ENCODE results near the gene BBS9.

The BBS9 gene

DNA sequence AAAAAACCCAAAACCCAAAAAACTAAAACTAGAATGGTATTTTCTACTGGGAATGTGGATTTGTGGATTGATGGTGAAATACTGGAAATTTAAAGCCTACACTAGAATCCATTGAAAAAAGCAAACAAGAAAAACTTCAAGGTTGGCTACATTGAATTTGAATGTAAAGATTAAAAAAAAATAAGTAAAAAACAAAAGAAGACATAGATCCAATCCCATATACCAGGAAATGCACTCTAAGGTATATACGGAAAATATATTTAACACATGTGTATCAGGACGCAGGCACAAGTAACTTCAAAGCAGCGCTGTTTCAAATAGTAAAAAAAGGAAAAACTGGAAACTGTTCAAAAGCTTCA is 754 bp upstream of the BBS9 start:
- DNase-seq, result no peak

DNA sequence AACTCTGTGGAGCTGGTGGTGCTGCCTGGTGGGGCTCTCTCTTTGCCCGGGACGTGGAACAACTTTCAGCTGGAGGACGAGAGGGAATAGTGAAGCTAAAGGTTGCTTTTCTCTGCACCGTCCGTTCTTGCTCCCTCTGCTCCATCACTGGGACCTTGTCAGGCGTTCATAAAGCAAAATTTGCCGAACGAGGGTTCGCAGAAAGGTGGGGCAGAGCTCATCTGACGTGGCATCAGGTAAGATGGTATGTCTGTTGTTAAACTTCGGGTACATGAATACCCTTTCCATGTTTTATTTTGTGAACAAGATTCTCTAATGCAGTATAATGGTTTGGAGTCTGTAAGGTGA is 416 bp downstream of the BBS9 start:
- no peak for DNase-seq

DNA sequence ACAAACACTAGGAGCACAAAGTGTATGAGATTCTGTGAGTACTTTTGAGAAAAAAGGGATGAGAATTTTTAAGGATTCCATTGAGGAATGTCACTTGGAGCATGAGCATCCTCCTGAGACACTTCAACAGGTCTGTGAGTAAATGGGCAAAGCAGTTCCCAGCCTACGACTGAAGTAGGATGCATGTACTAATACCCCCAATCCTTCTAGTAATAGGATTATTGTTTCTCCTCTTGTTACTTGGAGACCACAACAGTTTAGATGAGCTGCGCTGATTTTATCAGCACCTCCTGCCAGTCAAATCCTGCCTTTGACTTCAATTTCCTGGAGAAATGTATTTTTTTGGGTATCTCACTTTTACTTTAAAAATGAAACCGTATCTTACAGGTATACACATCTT is 820 bp downstream of the BBS9 start:
- DNase-seq, result no peak

DNA sequence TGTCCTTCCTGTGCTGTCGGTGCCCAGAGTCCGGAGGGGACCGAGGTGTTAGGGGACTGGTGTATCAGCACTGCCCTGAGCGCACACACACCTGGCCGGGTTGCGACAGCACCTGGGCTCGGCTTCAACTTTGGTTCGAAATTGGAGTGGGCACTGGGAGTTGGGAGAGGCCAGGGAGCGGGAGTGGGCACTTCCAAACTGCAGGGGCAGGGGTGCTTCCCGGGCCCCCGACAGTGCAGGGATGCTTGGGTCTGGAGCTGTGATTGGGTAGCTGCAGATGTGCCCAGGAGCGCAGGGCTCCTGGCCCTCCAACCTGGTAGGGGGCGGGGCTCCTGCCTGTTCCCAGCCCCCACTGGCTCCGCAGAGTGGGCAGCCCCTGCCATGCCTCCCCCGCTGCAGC is 7.7 kb downstream of the BBS9 start:
- DNase-seq, result no peak

DNA sequence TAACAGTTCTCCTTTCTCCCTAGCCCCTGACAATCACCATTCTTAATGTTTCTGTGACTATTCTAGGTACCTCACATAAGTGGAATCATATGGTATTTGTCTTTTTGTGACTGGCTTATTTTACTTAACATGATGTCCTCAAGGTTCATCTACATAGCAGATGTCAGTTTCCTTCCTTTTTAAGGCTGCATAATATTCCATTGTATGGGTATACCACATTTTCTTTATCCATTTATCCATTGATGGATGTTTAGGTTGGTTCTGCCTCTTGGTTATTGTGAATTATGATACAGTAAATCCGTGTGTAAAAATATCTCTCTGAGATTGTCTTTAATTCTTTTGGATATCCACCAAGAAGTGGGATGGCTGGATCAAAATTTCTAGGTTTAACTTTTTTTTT is 13.2 kb downstream of the BBS9 start:
- no peak for DNase-seq

- no peak for DNase-seq
These were observed 14.8 kb downstream of the BBS9 start for GRCh38 chr7:33143996-33144718.

DNA sequence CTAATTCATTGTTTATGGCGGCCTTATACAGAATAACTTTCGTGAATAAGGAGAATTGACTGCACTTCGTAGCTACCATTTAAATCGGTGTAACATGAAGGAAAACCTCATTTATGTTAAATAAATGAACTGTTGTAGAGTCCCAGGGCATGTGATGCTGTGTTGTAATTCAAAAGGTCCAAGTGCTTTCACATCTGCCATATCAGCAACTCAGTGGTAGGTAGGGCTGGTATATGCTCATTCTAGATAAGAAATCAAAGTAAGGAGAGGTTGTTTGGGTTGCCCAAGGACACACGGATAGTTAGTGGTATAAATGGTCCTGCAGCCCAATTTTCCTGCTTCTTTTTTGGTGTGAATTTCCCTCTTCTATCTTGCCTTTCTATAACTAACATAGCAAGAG is 15.8 kb downstream of the BBS9 start:
- DNase-seq, result no peak

- DNase-seq, result no peak
These were observed 22.7 kb downstream of the BBS9 start for GRCh38 chr7:33152087-33152486.

GRCh38 chr7:33155811-33156210 is 26.4 kb downstream of the BBS9 start:
- DNase-seq, result peak; percentile 83

DNA sequence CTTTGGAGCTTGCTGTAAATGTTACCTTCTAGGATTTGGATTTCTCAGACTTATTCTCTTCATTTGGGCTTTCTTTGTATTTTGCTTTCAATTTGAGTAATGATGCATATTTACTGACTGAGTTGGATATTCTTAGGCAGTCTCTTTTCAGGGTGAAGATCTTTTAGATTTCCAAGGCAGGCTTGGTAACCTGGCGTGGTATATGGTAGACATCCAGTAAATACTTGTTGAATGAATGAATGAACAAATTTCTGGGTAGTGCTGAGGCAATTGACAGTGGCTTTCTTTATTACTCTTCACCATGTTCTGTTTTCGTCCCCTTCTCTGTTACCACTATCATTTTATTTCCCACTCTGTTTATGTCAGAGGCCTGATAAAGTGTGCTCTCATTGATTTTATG is 27.1 kb downstream of the BBS9 start:
- no peak for DNase-seq

- DNase-seq, result no peak
These were observed 27.9 kb downstream of the BBS9 start for GRCh38 chr7:33157311-33157710.

DNA sequence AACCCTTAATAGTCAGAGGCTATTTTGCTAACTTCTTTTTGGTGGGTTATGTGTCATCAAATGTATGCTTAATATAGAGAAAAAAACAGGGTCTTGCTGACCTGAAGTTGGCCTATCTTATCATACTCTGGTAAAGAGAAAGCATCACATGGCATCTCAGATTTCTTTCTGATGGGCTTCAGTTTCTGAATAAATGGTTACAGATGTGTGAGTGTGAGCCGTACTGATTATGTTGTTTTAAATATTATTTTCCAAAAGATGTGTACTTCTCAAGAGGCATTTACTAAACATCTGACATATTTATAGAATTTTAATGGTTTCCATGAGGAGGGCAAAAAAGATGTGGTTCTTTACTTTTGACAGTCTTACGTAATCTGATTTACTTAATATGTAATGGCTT is 28.4 kb downstream of the BBS9 start:
- no peak for DNase-seq

GRCh38 chr7:33177876-33178275 is 48.5 kb downstream of the BBS9 start:
- DNase-seq, result no peak

DNA sequence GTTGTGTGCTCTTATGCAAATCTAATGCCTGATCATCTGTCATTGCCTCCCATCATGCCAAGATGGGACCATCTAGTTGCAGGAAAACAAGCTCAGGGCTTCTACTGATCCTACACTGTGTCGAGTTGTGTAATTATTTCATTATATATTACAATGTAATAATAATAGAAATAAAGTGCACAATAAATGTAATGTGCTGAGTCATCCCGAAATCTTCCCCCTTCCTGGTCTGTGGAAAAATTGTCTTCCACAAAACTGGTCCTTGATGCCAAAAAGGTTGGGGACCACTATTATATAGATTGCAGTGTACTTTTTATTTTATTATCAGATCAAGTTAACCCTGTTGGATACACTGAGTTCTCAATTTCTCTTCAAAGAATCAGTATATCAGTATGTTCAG is 50.2 kb downstream of the BBS9 start:
- DNase-seq, result no peak

DNA sequence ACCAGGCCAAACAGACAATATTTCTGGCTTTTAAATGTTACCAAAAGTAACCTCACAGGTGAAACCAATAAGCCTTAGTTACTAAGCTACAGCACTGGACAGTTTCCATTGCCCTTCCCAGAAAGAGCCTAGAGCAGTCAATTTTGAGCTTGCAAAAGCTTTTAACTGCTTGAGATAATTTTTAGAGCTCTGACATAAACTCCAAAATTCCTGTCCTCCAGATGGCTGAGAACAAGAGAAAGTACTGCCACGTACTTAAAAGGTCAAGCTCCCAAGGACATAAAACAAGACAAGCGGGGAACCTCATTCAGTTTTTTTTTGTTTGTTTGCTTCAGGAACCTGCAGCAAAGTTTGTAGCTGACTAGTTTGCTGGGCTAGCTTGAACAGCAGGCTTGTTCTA is 54.1 kb downstream of the BBS9 start:
- DNase-seq, result no peak

- no peak for DNase-seq
These were observed 55.5 kb downstream of the BBS9 start for GRCh38 chr7:33184828-33185227.

DNA sequence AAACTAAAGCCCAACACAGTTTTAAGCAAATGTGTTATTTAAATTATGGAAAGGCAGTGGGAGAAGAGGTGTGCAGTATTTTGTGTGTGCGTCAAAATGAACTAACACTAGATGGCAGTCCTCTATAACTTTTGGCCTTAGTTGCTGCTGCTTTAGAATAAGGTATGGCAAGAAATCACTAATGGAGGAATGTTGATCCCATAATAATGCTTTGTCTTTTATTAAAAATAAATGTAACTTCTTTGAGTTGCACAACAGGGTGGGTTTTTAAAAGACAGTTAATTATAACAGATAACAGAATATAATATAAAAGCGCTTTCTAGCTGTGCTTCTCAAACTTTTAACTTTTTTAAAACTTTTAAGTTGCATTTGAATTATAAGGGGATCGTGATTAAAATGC is 56.4 kb downstream of the BBS9 start:
- DNase-seq, result peak; percentile 48

DNA sequence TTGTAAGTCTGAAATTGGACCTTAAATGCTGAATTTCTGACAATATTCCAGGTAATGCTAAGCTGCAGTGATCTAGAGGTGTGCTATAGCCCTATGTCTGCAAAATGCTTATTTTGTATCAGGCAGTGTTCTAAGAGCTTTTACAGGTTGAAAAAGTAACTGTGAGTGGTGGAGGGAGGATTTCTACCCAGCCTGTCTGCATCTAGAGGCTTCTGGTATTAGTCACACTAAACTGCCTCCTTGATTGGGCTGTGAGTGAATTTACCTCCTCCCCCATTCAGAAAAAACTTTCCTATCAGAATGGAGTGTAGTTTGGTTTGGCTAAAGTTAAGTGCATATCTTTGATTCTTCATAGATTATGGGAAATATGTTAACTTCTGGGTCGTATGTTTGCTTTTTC is 56.8 kb downstream of the BBS9 start:
- no peak for DNase-seq

GRCh38 chr7:33190688-33191304 is 61.4 kb downstream of the BBS9 start:
- no peak for DNase-seq

GRCh38 chr7:33191340-33191739 is 62.0 kb downstream of the BBS9 start:
- no peak for DNase-seq

DNA sequence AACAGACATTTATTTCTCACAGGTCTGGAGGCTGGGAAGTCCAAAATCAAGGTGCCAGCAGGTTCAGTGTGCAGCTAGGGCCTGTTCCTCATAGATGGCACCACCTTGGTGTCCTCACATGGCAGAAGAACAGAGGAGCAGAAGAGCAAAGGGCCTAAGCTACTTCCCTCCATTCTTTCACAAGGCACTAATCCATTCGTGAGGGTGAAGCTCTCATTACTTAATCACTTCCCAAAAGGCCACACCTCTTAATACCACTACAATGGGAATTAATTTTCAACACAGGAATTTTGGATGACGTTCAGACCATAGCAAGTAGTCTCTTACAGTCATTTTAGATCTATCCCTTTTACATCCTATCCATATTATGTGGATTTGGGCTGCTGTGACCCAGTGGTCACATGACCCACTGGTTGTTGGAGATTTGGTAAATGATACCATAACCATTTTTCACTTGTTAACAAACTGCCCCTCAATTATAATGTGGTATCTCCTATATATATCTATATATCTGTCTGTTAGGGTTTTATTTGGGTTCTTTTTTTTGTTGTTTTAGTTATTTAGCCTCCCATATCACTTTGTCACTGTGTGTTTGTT is 63.4 kb downstream of the BBS9 start:
- DNase-seq, result no peak

DNA sequence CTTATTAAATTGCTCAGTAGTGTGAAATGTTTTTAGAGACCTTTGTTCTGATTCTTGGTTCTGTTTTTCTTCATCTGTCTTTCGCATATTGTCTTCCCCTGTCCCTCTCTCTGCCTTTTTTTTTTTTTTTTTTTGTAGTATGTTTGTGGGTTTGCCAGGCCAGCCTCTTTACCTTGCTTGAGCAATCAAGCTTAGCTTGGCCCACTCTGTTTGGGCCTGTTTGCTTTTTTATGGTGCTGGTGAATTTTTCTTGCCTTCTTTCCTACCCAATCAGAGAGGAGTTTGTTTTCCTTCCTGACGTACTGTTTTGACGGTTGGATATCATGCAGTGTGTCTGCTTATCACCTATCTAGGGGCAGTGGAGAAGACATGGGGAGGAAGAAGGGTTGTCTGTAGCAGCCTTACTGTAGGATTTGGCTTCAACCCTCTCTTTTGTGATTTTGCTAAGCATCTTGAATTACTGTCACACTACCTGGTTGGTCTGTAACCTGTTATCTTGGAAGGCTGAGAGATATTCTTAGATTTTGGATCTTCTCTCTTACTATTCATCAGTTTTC is 64.0 kb downstream of the BBS9 start:
- DNase-seq, result no peak

GRCh38 chr7:33195264-33195663 is 65.9 kb downstream of the BBS9 start:
- no peak for DNase-seq

DNA sequence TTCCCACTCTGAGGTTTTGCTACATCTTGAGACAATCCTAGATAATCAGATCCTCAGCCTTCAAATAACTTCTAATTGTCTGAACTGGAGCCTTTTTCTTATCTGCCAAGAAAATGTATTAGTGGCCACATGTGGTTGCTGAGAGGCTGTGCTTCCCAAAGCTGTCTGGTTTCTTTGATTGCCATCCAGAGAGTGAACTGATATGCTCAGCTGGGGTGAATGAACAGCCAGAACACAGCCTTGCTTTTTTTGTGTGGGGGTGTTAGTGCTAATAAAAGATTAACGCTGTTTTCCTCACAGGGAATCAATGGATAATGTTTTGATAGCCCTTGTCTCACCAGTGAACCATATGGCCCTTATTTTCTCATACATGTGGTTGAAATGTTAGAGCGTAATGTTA is 66.9 kb downstream of the BBS9 start:
- peak; percentile 48 for DNase-seq

GRCh38 chr7:33200282-33200681 is 70.9 kb downstream of the BBS9 start:
- DNase-seq, result no peak
